ENCODE measurements around the gene EMILIN2.

Gene EMILIN2

DNA sequence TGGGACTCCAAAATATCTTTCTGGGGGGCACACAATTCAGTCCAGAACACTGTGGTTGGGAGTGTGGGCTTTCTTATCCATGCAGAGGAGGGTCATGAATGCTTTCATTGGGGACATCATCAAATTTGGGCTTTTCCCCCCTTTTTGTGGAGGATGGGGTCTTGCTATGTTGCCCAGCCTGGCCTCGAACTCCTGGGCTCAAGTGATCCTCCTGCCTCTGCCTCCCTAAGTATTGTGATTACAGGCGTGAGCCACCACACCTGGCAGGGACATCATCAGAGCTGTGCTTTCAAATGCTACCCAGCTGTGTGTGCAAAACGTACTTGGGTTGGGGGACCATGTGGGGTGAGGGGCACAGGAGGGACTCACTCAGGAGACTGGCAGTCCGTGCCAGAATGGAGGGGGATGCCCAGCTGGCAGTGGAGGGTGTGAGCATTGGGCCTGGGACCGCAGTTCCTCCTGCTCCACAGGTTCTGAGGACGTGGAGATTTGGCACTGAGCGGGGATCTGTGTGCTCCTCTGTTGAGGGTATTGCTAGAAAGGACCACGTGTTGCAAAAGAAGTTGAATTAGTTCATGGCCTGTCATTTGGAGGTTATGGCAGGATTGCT lies 24.4 kb downstream of the EMILIN2 start:
- no peaks in the 10 kb centered on the region for H3K9me3 ChIP-seq (ENCODE audit: low read length)
- no peaks in the 10 kb centered on the region for H3K4me1 ChIP-seq (ENCODE audit: insufficient read depth, low read length)
- no peaks in the 10 kb centered on the region for H3K27me3 ChIP-seq (ENCODE audit: insufficient read depth, low read length)
- H2AFZ ChIP-seq (ENCODE audit: low read depth, low read length): no peak overlapping the region
- H3K4me3 ChIP-seq (ENCODE audit: low read length): no peak overlapping the region
- H3K36me3 ChIP-seq (ENCODE audit: insufficient read depth, low read length): no peaks in the 10 kb centered on the region

DNA sequence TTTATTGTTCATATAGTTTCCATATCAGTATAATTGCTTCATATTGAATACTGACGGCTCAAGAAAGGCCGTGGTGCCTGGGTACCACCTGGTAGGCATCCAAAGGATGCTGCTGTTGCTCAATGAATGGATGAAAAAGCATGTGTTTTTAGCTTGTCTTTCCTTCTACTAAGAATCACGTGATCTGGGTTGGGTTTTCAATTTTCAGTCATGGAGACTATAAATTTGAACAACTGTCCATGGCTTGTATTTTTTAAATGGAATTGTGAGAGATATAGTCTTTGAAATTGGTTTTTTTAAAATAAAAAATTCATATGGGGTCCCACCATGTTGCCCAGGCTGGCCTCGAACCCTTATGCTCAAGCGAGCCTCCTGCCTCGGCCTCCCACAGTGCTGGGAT lies 25.3 kb downstream of the EMILIN2 start:
- Histone ChIP-seq H2AFZ (ENCODE audit: low read depth, low read length) (no peak overlapping the region), H3K36me3 (ENCODE audit: insufficient read depth, low read length) (no peaks in the 10 kb centered on the region), H3K4me3 (ENCODE audit: low read length) (no peak overlapping the region), H3K27me3 (ENCODE audit: insufficient read depth, low read length) (no peaks in the 10 kb centered on the region), H3K4me1 (ENCODE audit: insufficient read depth, low read length) (no peaks in the 10 kb centered on the region), H3K9me3 (ENCODE audit: low read length) (no peaks in the 10 kb centered on the region)

DNA sequence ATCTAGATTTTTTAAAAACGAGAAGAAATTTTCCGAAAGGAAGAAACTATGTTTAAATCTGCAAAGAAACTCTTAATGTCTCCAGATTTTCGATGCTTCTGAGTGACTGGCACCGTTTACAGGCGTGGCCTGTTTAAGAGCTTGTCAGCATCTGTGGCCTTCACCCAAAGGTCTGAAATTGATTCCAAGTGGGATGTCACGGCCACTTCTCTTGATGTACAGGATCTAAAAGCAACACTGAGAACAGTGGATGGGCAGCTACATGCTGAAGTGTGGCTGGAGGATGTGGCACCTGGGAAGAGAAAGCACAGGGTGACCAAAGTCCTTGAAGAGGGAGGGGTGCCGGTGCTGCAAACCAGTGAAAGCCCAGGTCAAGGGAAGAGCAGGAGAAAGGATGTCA lies 28.0 kb downstream of the EMILIN2 start:
- Histone ChIP-seq H3K4me3 (ENCODE audit: low read length) (no peak overlapping the region), H3K9me3 (ENCODE audit: low read length) (no peaks in the 10 kb centered on the region), H3K36me3 (ENCODE audit: insufficient read depth, low read length) (no peaks in the 10 kb centered on the region), H2AFZ (ENCODE audit: low read depth, low read length) (no peak overlapping the region), H3K27me3 (ENCODE audit: insufficient read depth, low read length) (no peaks in the 10 kb centered on the region), H3K4me1 (ENCODE audit: insufficient read depth, low read length) (no peaks in the 10 kb centered on the region)

DNA sequence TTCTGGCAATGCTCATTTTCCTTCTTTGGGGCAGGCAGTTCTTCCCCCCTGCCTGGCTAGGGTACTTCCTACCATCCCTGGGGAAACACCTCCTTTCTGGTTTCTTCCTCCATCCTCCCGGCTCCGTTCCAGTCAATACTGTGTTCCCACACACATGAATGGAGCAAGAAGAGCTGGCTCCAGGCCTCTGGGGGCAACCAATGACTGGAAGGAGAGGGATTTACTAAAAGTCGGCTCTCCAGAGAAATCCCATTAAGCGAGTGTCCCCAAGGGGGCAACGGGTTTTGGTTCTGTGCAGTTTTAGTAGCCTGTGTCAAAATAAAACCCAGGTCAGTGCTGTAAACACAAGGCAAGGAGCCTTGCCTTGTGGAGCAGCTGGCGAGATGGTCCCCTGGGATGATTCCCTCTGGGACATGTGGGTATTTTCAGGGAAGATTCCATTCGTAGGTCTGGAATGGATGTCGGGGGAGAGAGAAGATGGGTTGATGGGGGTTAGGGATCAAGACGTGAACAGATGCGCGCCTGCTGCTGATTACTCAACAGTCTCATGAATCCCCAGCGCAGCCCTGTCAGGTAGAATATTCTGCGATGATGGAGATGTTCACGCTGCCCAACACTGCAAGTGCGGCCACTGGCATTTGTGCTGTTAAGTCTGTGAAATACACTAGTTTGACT lies 32.0 kb downstream of the EMILIN2 start:
- Histone ChIP-seq H3K4me3 (ENCODE audit: low read length) (no peak overlapping the region), H3K36me3 (ENCODE audit: insufficient read depth, low read length) (no peaks in the 10 kb centered on the region), H3K4me1 (ENCODE audit: insufficient read depth, low read length) (peaks cover 6% of the 10 kb centered on the region), H2AFZ (ENCODE audit: low read depth, low read length) (no peak overlapping the region), H3K9me3 (ENCODE audit: low read length) (no peaks in the 10 kb centered on the region), H3K27me3 (ENCODE audit: insufficient read depth, low read length) (no peaks in the 10 kb centered on the region)

- peaks cover 6% of the 10 kb centered on the region for H3K4me1 ChIP-seq (ENCODE audit: insufficient read depth, low read length)
- no peak overlapping the region for H2AFZ ChIP-seq (ENCODE audit: low read depth, low read length)
- H3K27me3 ChIP-seq (ENCODE audit: insufficient read depth, low read length): no peaks in the 10 kb centered on the region
- no peaks in the 10 kb centered on the region for H3K36me3 ChIP-seq (ENCODE audit: insufficient read depth, low read length)
- no peaks in the 10 kb centered on the region for H3K9me3 ChIP-seq (ENCODE audit: low read length)
- no peak overlapping the region for H3K4me3 ChIP-seq (ENCODE audit: low read length)
Measured at GRCh38 chr18:2879889-2880288, 33.1 kb downstream of the EMILIN2 start.

DNA sequence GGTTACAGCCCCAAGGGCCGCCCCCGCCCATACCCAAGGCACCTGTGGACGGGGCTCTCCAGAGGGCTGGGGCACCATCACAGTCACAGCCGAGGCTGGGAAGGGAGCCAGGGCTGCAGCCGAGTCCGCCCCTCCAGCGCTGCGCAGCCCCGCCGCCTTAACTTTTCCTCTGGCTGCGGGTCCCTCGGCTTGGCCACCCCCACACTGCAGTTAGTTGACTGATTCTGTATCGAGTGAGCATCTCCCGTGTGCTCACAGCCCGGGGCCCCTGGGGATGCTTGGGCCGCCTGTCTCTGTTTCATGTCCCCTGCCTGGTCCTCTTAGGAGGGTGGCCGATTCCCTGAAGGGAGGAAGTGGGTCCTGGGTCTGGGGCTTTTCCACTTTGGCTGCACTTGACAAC lies 33.7 kb downstream of the EMILIN2 start:
- H3K4me1 ChIP-seq (ENCODE audit: insufficient read depth, low read length): peaks cover 6% of the 10 kb centered on the region
- no peaks in the 10 kb centered on the region for H3K36me3 ChIP-seq (ENCODE audit: insufficient read depth, low read length)
- H2AFZ ChIP-seq (ENCODE audit: low read depth, low read length): no peak overlapping the region
- H3K4me3 ChIP-seq (ENCODE audit: low read length): no peak overlapping the region
- H3K9me3 ChIP-seq (ENCODE audit: low read length): no peaks in the 10 kb centered on the region
- no peaks in the 10 kb centered on the region for H3K27me3 ChIP-seq (ENCODE audit: insufficient read depth, low read length)

GRCh38 chr18:2881088-2881839 lies 34.5 kb downstream of the EMILIN2 start:
- Histone ChIP-seq H3K4me3 (ENCODE audit: low read length) (no peak overlapping the region), H2AFZ (ENCODE audit: low read depth, low read length) (peak overlapping the region; percentile 9), H3K9me3 (ENCODE audit: low read length) (no peaks in the 10 kb centered on the region), H3K27me3 (ENCODE audit: insufficient read depth, low read length) (no peaks in the 10 kb centered on the region), H3K36me3 (ENCODE audit: insufficient read depth, low read length) (no peaks in the 10 kb centered on the region), H3K4me1 (ENCODE audit: insufficient read depth, low read length) (peaks cover 6% of the 10 kb centered on the region)

DNA sequence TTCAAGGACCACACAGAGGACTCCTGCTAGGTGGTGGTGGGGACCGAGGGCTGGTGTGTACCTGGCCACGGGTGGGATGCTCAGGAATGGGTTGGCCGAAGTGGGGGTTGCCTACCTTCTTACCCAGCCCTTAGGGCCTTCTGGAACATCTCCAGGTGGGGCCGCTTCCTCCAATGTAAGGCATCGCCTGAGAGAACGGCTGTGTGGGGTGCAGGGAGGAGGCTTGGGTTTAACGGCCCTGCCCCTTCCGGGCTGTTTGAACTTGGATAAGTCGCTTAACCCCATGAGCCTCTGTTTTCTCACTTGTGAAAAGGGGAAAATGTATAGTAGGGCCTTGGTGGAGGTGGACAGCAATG lies 35.0 kb downstream of the EMILIN2 start:
- no peak overlapping the region for H3K4me3 ChIP-seq (ENCODE audit: low read length)
- peak overlapping the region; percentile 9 for H2AFZ ChIP-seq (ENCODE audit: low read depth, low read length)
- H3K4me1 ChIP-seq (ENCODE audit: insufficient read depth, low read length): peaks cover 6% of the 10 kb centered on the region
- no peaks in the 10 kb centered on the region for H3K9me3 ChIP-seq (ENCODE audit: low read length)
- no peaks in the 10 kb centered on the region for H3K36me3 ChIP-seq (ENCODE audit: insufficient read depth, low read length)
- no peaks in the 10 kb centered on the region for H3K27me3 ChIP-seq (ENCODE audit: insufficient read depth, low read length)

DNA sequence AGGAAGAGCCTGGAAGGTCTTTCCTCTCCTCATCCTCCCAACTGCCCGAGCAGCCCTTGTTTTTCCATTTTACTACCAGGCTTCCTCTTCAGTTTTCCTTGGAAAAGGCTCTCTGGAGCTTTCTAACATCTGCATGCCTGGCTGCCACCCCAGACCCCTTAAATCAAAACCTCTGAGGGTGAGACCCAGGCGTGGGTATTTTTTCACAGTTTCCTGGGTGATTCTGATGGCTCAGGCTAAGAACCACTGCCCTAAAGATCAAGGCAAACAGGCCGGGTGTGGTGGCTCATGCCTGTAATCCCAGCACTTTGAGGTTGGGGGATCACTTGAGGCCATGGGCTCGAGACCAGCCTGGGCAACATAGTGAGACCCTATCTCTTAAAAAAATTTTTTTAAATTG lies 35.4 kb downstream of the EMILIN2 start:
- H3K4me3 ChIP-seq (ENCODE audit: low read length): no peak overlapping the region
- peaks cover 6% of the 10 kb centered on the region for H3K4me1 ChIP-seq (ENCODE audit: insufficient read depth, low read length)
- H3K9me3 ChIP-seq (ENCODE audit: low read length): no peaks in the 10 kb centered on the region
- no peaks in the 10 kb centered on the region for H3K27me3 ChIP-seq (ENCODE audit: insufficient read depth, low read length)
- H2AFZ ChIP-seq (ENCODE audit: low read depth, low read length): no peak overlapping the region
- no peaks in the 10 kb centered on the region for H3K36me3 ChIP-seq (ENCODE audit: insufficient read depth, low read length)

- Histone ChIP-seq H3K9me3 (ENCODE audit: low read length) (no peaks in the 10 kb centered on the region), H3K36me3 (ENCODE audit: insufficient read depth, low read length) (no peaks in the 10 kb centered on the region), H2AFZ (ENCODE audit: low read depth, low read length) (no peak overlapping the region), H3K4me1 (ENCODE audit: insufficient read depth, low read length) (peaks cover 6% of the 10 kb centered on the region), H3K27me3 (ENCODE audit: insufficient read depth, low read length) (no peaks in the 10 kb centered on the region), H3K4me3 (ENCODE audit: low read length) (no peak overlapping the region)
Measured at GRCh38 chr18:2883076-2883735, 36.4 kb downstream of the EMILIN2 start.

DNA sequence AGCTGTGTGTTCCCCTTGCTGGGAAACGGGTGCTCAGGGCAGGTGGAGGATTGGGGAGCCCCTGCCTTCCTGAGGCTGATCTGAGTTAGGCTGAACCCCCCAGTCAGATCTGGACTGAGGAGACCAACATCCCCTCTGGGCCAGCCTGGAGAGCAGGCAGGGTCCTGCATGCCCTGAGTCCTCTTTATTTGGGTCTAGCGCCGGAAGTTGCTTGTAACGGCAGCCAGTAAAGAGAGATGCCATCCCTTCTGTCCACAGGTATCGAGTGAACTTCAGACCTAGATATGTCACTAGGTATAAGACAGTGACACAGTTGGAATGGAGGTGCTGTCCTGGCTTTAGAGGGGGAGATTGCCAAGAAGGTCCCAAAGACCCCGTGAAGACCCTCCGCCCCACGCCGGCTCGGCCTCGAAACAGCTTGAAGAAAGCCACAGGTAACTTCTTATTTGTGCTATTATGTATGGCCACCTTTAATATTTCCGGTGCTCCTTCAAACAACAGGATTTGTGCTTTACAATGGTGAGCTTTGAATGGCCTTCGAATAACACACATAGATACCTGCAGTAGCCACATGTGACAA lies 38.0 kb downstream of the EMILIN2 start:
- Histone ChIP-seq H3K4me3 (ENCODE audit: low read length) (no peak overlapping the region), H3K27me3 (ENCODE audit: insufficient read depth, low read length) (no peaks in the 10 kb centered on the region), H3K36me3 (ENCODE audit: insufficient read depth, low read length) (no peaks in the 10 kb centered on the region), H3K4me1 (ENCODE audit: insufficient read depth, low read length) (peaks cover 6% of the 10 kb centered on the region), H3K9me3 (ENCODE audit: low read length) (no peaks in the 10 kb centered on the region), H2AFZ (ENCODE audit: low read depth, low read length) (no peak overlapping the region)

DNA sequence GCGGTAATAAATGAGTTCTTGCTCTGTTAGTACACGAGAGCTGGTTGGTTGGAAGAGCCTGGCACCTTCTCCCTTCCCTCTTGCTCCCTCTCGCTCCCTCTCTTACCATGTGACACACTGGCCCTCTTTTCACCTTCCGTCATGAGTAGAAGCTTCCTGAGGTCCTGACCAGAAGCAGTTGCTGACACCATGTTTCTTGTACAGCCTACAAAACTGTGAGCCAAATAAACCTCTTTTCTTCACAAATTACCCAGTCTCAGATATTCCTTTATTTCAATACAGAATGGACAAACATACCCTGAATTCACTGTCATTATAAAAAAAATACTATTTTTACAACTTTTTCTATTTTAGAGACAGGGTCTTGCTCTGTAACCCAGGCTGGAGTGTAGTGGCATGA lies 40.7 kb downstream of the EMILIN2 start:
- no peaks in the 10 kb centered on the region for H3K36me3 ChIP-seq (ENCODE audit: insufficient read depth, low read length)
- no peak overlapping the region for H3K4me3 ChIP-seq (ENCODE audit: low read length)
- peaks cover 3% of the 10 kb centered on the region for H3K4me1 ChIP-seq (ENCODE audit: insufficient read depth, low read length)
- no peak overlapping the region for H2AFZ ChIP-seq (ENCODE audit: low read depth, low read length)
- no peaks in the 10 kb centered on the region for H3K27me3 ChIP-seq (ENCODE audit: insufficient read depth, low read length)
- H3K9me3 ChIP-seq (ENCODE audit: low read length): no peaks in the 10 kb centered on the region

GRCh38 chr18:2889761-2890192 lies 43.0 kb downstream of the EMILIN2 start:
- no peaks in the 10 kb centered on the region for H3K27me3 ChIP-seq (ENCODE audit: insufficient read depth, low read length)

More at GRCh38 chr18:2889761-2890192, 43.0 kb downstream of the EMILIN2 start:
- Histone ChIP-seq H3K4me1 (ENCODE audit: insufficient read depth, low read length) (peaks cover 3% of the 10 kb centered on the region), H3K9me3 (ENCODE audit: low read length) (no peaks in the 10 kb centered on the region), H3K4me3 (ENCODE audit: low read length) (no peak overlapping the region), H3K36me3 (ENCODE audit: insufficient read depth, low read length) (no peaks in the 10 kb centered on the region), H2AFZ (ENCODE audit: low read depth, low read length) (no peak overlapping the region)
